Measurements from ENCODE around the gene COG5.

The COG5 gene

GRCh38 chr7:107563775-107564552 lies at the start of gene COG5, which contains the start of gene DUS4L:
TSS of gene COG5 (minus strand) at chr7:107563920. CDS start at chr7:107563896, 24 bp downstream.
TSS of gene DUS4L (plus strand) at chr7:107563971. CDS start at chr7:107567071, 3,100 bp downstream.
- peak; percentile 30 for DNase-seq

GRCh38 chr7:107613439-107613838 lies 49.7 kb upstream of the COG5 start:
- DNase-seq = no peak

GRCh38 chr7:107610323-107610722 lies 46.6 kb upstream of the COG5 start:
- DNase-seq = no peak

- DNase-seq = no peak
Measured at GRCh38 chr7:107609811-107610261, 46.1 kb upstream of the COG5 start.

- DNase-seq = no peak
Measured at GRCh38 chr7:107606303-107606702, 42.6 kb upstream of the COG5 start.

GRCh38 chr7:107605218-107605815 lies 41.6 kb upstream of the COG5 start:
- DNase-seq = no peak

- DNase-seq = no peak
Measured at GRCh38 chr7:107600816-107601215, 37.1 kb upstream of the COG5 start.

- no peak for DNase-seq
Measured at GRCh38 chr7:107599262-107599661, 35.5 kb upstream of the COG5 start.

GRCh38 chr7:107597953-107598352 lies 34.2 kb upstream of the COG5 start:
- DNase-seq = no peak

- no peak for DNase-seq
Measured at GRCh38 chr7:107597582-107597916, 33.8 kb upstream of the COG5 start.

GRCh38 chr7:107596881-107597581 lies 33.3 kb upstream of the COG5 start:
- DNase-seq = no peak

GRCh38 chr7:107594961-107595737 lies 31.4 kb upstream of the COG5 start:
- no peak for DNase-seq

- no peak for DNase-seq
Measured at GRCh38 chr7:107593025-107593410, 29.3 kb upstream of the COG5 start.

- DNase-seq = no peak
Measured at GRCh38 chr7:107592361-107593024, 28.8 kb upstream of the COG5 start.

- no peak for DNase-seq
Measured at GRCh38 chr7:107591421-107591820, 27.7 kb upstream of the COG5 start.

- no peak for DNase-seq
Measured at GRCh38 chr7:107588529-107589130, 24.9 kb upstream of the COG5 start.

GRCh38 chr7:107584716-107585115 lies 21.0 kb upstream of the COG5 start:
- no peak for DNase-seq

GRCh38 chr7:107582875-107583274 lies 19.2 kb upstream of the COG5 start:
- DNase-seq = no peak

GRCh38 chr7:107581387-107582013 lies 17.8 kb upstream of the COG5 start:
- no peak for DNase-seq

GRCh38 chr7:107580716-107581383 lies 17.1 kb upstream of the COG5 start:
- DNase-seq = no peak
